GM19468 (cell line): Measurements from ENCODE around the gene PIGR.

ENCODE experiments used
- ATAC-seq: cut with Tn5 transposase; IDR thresholded peaks from one replicate; pipeline ENCODE4 v1.9.1; 2021; ENCODE audit warnings: mild to moderate bottlenecking, moderate library complexity, moderate number of reproducible peaks; ENCODE audit not compliant: unreplicated experiment; ENCODE audit errors: extremely low read depth

Gene PIGR

GRCh38 chr1:206961668-206962067, 15.4 kb upstream of the PIGR start:
- no peak for ATAC-seq

- no peak for ATAC-seq
Observed at GRCh38 chr1:206960676-206961386, 14.6 kb upstream of the PIGR start.

- no peak for ATAC-seq
Observed at GRCh38 chr1:206958144-206958543, 11.9 kb upstream of the PIGR start.

- ATAC-seq, result no peak
Observed at GRCh38 chr1:206957639-206958038, 11.4 kb upstream of the PIGR start.

GRCh38 chr1:206955476-206956451, 9.5 kb upstream of the PIGR start:
- ATAC-seq, result no peak

GRCh38 chr1:206954459-206955342, 8.4 kb upstream of the PIGR start:
- ATAC-seq, result no peak

- no peak for ATAC-seq
Observed at GRCh38 chr1:206953626-206954025, 7.4 kb upstream of the PIGR start.

GRCh38 chr1:206953126-206953525, 6.9 kb upstream of the PIGR start:
- ATAC-seq, result no peak

GRCh38 chr1:206952171-206952570, 5.9 kb upstream of the PIGR start:
- no peak for ATAC-seq

GRCh38 chr1:206951318-206952100, 5.2 kb upstream of the PIGR start:
- peak; percentile 5 for ATAC-seq

GRCh38 chr1:206949641-206950040, 3.4 kb upstream of the PIGR start:
- no peak for ATAC-seq

- no peak for ATAC-seq
Observed at GRCh38 chr1:206949208-206949607, 2.9 kb upstream of the PIGR start.

- ATAC-seq, result no peak
Observed at GRCh38 chr1:206947255-206947654, 989 bp upstream of the PIGR start.

- ATAC-seq, result no peak
Observed at GRCh38 chr1:206945779-206946178, 487 bp downstream of the PIGR start.

- no peak for ATAC-seq
Observed at GRCh38 chr1:206944703-206945102, 1.6 kb downstream of the PIGR start.

- ATAC-seq, result no peak
Observed at GRCh38 chr1:206941766-206942418, 4.4 kb downstream of the PIGR start.

GRCh38 chr1:206940588-206940936, 5.7 kb downstream of the PIGR start:
- ATAC-seq, result no peak

- ATAC-seq, result no peak
Observed at GRCh38 chr1:206939841-206940587, 6.3 kb downstream of the PIGR start.

- no peak for ATAC-seq
Observed at GRCh38 chr1:206939131-206939530, 7.1 kb downstream of the PIGR start.
